ENCODE measurements around the gene ANKMY1. TPM values are rescaled to one million over a fixed set of nuclear protein-coding genes. Genes with fewer than 3 reads are reported as not detected.

Gene ANKMY1
- total RNA-seq, 4 donors from 2014 or later, result 7.0 to 12.0 (median 8.9) TPM

- H3K36me3 ChIP-seq, result peaks cover 0 to 19% of the 10 kb centered on the region in 2 donors
- peak; percentile 78 for ATAC-seq
- no peaks in the 10 kb centered on the region for H3K9me3 ChIP-seq
- peak in 1 of 2 donors; percentile 15 for TF ChIP-seq POLR2A (IDR thresholded peaks at IDR 0.05)
- TF ChIP-seq POLR2AphosphoS5 (IDR thresholded peaks at IDR 0.05), result no peak
- no peak for TF ChIP-seq EP300 (IDR thresholded peaks at IDR 0.05)
- TF ChIP-seq CTCF (IDR thresholded peaks at IDR 0.05), result peak in 2 of 4 experiments; percentile 19 to 23
- H3K27me3 ChIP-seq, result no peaks in the 10 kb centered on the region
- no CpG with 5 or more reads among the region's 106 CpGs for WGBS, 2 donors (ENCODE audit: low coverage in 1 of 2)
- peak within 1 kb of the TSS; percentile 68 for H3K4me3 ChIP-seq
- peak within 1 kb of the TSS; percentile 87 to 99 (median 98) for H3K27ac ChIP-seq
- H3K4me1 ChIP-seq, result peaks cover 4 to 72% (median 38%) of the 10 kb centered on the region in 3 donors
These were observed 10.3 kb upstream of the ANKMY1 start, which contains the start of gene RNPEPL1 for GRCh38 chr2:240567872-240568677. Gene RNPEPL1, plus strand, starts transcription at chr2:240568484. Its CDS starts 103 bp downstream, at chr2:240568587.

GRCh38 chr2:240567137-240567871 lies 9.5 kb upstream of the ANKMY1 start:
- TF ChIP-seq POLR2A (IDR thresholded peaks at IDR 0.05), result no peak
- TF ChIP-seq CTCF (IDR thresholded peaks at IDR 0.05), result no peak
- no peak for TF ChIP-seq POLR2AphosphoS5 (IDR thresholded peaks at IDR 0.05)
- no peak for TF ChIP-seq EP300 (IDR thresholded peaks at IDR 0.05)
- Histone ChIP-seq H3K9me3 (no peaks in the 10 kb centered on the region), H3K4me3 (peak overlapping the region; percentile 68), H3K36me3 (peaks cover 0 to 11% of the 10 kb centered on the region in 2 donors), H3K4me1 (peaks cover 4 to 75% (median 38%) of the 10 kb centered on the region in 3 donors), H3K27me3 (no peaks in the 10 kb centered on the region), H3K27ac (peak overlapping the region; percentile 87 to 99 (median 98))
- no peak for ATAC-seq
- WGBS, 2 donors (ENCODE audit: low coverage in 1 of 2), result 35 to 48% methylated on average over 10 of the region's 26 CpGs

DNA sequence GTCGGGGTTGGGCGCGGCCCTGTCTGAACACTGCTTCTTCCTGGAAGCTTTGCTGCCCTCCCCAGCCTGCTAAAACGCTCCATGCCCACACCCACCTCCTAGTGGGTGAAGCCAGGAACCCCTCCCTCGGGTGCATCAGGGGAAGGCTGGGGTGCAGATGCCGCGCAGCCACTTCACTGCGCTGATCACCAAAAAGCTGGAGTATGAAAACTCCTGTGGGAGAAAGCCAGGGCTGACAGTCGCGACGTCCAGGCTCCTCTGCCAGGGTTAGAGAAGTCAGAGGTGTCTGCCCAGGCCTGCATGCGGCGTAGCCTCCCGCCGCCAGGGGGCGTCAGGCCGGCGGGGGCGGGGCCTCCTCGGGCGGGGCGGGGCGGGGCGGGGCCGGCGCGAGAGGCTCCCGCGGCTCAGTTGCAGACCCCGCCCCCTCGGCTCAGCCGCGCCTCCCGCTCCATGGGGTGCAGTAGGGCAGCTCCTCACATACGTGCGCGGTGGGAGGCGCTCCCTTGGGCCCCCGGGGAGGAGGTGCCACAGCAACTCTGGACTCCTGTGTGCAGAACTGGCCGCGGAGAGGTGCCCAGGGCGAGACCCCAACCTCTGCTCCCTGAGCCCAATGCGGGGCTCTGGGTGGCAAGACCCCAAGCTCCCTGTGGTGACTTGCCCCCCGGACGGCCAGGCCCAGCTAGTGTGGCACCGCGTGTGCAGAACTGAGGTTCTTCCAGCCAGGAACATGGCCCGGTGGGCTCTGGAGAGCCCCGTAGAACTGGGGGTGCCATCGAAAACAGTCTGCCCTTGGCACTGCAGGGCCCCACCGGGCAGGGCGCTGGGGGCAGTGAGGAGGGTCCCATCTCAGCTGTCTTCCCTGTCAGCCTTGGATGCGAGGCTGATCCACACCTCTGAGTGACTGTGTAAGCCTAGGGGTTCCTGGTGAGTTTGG lies 8.7 kb upstream of the ANKMY1 start:
- peak; percentile 85 for ATAC-seq
- TF ChIP-seq POLR2AphosphoS5 (IDR thresholded peaks at IDR 0.05) (no peak), CTCF (IDR thresholded peaks at IDR 0.05) (peak in 3 of 4 experiments; percentile 56 to 95 (median 73)), POLR2A (IDR thresholded peaks at IDR 0.05) (peak in 1 of 2 donors; percentile 16)
- Histone ChIP-seq H3K27me3 (no peaks in the 10 kb centered on the region), H3K27ac (peak overlapping the region; percentile 2 to 99 (median 98)), H3K36me3 (peaks cover 0 to 4% of the 10 kb centered on the region in 2 donors), H3K4me1 (peaks cover 4 to 75% (median 43%) of the 10 kb centered on the region in 3 donors), H3K9me3 (no peaks in the 10 kb centered on the region), H3K4me3 (peak overlapping the region; percentile 26 to 68)
- 13 to 20% methylated on average over 2 to 9 of the region's 53 CpGs for WGBS, 2 donors (ENCODE audit: low coverage in 1 of 2)

DNA sequence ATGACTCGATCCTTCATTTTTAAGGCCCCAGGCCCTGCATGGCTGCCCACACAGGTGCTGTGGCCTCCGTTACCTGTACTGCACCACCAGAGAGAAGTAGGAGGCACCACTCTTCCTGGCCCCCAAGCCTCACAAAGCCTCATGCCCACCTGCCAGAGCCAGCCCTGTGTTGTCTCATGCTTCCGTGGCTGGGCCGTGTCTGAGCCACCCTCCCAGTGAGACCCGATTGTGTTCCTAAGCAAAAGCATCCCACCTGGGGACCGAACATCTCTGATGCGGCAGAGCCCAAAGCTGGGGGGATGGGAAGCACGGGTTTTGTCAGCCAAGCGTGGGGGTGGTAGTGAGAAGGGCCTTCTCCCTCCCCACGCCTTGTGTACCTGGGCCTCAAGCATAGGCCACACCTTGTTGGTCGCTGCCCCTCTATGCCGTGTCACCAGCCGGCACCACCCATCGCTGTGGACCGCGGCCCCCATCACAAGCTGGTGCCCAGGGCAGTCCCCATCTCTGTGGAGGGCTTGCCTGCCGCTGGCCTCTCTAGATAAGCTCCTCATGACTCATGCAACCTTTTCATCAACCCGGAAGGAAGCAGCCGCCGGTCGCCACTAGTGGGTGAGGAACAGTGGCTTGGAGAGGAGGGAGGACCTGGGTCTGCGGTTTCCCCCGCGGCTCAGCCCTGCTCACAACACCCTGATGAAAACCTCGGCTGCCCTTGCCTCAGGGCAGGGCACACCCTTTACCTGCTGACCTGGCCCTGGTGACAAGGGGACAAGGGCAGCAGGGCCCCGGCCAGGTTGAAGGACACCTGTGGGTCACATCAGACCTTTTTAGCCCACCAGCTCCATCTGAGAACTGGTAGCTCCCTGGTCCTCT lies 7.8 kb upstream of the ANKMY1 start:
- no peak for ATAC-seq
- 100% methylated on average over 1 to 2 of the region's 26 CpGs for WGBS, 2 donors (ENCODE audit: low coverage in 1 of 2)
- Histone ChIP-seq H3K27ac (peak overlapping the region in 3 of 4 donors; percentile 97 to 99 (median 98)), H3K9me3 (no peaks in the 10 kb centered on the region), H3K4me3 (peak overlapping the region in 1 of 2 donors; percentile 68), H3K4me1 (peaks cover 4 to 70% (median 39%) of the 10 kb centered on the region in 3 donors), H3K27me3 (no peaks in the 10 kb centered on the region), H3K36me3 (no peaks in the 10 kb centered on the region)
- peak; percentile 19 for TF ChIP-seq POLR2AphosphoS5 (IDR thresholded peaks at IDR 0.05)
- TF ChIP-seq POLR2A (IDR thresholded peaks at IDR 0.05), result no peak
